Jurkat, Clone E6-1 (cell line): ENCODE results near the gene PDE8A.

Source experiments
- DNase-seq: peaks from one replicate; pipeline ENCODE4 v3.0.0-alpha.2; 2011; ENCODE audit warnings: low read depth, low spot score
- H3K4me3 ChIP-seq: 2 replicates; pipeline ENCODE4 v1.5.1; 2011; ENCODE audit warnings: mild to moderate bottlenecking, low read length, control low read depth, moderate library complexity

PDE8A gene

DNA sequence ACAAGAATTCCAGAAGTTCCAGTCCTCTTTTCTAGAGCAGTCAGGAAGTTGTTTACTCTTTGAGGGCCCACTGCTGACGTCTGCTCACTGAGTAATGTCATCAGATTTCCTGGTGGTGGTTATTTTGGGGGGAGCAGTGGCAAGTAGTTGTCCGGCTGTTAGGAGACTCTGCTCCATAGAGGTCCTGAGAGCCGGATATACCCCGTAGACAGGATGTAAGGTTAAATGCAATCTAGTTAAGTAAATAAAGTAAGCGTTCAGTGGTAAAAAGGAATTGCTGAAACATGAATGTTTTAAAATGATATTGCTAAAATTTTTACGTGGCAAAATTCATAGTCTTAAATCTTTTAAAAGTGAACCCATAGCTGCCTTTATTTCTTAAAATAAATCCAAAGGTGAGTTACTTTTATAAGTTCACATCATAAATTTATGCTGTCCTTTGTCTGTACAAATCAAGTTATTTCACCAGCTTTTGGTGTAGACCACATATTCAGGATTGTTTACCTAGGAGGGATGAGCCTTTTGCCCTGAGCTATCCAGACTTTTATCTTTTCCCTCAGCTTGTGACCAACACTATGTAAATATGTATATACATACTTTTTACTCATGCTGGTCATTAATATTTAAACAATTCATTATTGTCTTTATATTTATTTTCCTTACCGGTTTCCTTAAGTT lies 65.8 kb downstream of the PDE8A start:
- no peak overlapping the region for H3K4me3 ChIP-seq
- no peak for DNase-seq

DNA sequence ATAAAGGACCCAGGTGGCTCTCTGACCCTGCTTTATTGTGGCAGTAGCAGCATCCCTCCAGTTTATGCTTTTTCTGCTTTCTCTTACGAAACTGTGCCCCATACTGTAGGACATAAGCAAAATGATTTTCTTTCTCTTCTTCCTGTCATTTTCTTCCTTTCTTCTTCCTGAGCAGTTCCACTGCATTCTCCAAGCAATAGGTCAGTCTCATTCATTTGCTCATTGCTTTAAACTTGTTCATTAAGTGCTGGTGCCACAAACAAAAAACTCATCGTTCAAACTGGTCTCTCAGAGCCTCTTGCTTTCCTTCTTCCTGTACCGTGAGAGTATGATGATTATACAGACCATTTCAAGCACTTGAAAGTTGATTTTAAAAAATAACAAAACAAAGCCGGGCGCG lies 66.8 kb downstream of the PDE8A start:
- no peak overlapping the region for H3K4me3 ChIP-seq
- no peak for DNase-seq

DNA sequence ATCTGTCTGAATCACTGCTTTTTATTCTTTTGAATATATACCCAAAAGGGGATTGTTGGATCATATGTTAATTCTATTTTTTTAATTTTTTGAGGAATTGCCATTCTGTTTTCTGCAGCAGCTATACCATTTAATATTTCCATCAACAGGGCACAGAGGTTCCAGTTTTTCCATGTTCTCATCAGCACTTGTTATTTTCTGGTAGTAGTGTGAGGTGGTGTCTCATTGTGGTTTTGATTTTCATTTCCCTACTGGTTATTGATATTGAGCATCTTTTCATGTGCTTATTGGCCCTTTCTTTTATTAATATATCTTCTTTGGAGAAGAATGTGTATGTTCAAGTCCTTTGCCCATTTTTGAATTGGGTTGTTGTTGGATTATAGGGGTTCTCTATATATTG lies 68.1 kb downstream of the PDE8A start:
- no peak for DNase-seq
- no peak overlapping the region for H3K4me3 ChIP-seq

DNA sequence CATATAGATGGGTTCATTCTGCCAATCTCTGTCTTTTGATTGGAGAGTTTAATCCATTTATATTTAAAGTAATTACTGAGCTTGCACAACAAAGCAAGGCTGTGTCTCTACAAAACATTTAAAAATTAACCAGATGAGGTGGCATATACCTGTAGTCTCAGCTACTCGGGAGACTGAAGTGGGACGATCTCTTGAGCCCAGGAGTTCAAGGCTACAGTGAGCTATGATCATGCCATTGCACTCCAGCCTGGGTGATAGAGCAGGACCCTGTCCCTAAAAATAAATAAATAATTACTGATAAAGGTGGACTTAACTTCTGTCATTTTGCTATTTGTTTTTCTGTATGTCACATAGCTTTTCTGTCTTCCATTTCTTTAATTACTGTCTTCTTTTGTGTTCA lies 78.1 kb downstream of the PDE8A start:
- no peak for DNase-seq

DNA sequence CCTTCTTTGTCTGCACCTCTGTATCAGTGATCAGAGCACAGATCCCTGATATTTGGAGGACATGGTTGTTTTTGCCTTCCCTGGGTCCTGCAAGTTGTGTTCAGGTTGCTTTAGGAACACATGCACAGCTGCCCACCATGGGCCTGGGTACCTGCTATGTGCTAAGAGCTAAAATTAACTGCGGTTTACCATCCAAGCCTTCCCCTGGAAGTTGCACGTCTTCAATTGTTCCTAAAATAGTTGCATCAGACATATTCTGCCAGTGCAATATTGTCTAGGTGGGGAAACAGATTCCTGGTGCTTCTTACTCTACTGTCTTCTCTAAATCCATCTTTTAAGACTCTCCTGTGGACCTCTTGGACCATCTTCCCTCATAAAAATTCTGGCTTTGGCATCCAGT lies 80.9 kb downstream of the PDE8A start:
- H3K4me3 ChIP-seq = no peak overlapping the region
- no peak for DNase-seq

More for the DNA sequence above, 78.1 kb downstream of the PDE8A start:
- no peak overlapping the region for H3K4me3 ChIP-seq

DNA sequence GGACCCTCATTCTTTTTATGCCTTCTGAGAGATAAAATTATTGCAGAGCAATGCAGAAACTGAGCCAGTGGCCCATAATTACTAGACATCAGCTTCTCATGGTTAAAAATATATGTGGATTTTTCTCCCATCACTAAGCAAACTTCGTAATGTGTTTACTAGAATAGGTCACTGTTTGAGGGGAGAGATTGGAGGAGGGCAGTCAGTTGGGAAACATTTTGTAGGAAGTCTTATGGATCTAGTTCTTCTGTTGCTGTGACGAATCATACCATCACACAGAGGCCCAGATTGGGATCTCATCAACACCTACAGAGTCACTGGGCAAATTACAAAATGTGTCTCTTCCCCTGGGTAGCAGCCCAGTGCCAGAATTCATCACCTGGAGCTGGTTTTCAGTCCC lies 81.4 kb downstream of the PDE8A start:
- no peak for DNase-seq
- H3K4me3 ChIP-seq = no peak overlapping the region

DNA sequence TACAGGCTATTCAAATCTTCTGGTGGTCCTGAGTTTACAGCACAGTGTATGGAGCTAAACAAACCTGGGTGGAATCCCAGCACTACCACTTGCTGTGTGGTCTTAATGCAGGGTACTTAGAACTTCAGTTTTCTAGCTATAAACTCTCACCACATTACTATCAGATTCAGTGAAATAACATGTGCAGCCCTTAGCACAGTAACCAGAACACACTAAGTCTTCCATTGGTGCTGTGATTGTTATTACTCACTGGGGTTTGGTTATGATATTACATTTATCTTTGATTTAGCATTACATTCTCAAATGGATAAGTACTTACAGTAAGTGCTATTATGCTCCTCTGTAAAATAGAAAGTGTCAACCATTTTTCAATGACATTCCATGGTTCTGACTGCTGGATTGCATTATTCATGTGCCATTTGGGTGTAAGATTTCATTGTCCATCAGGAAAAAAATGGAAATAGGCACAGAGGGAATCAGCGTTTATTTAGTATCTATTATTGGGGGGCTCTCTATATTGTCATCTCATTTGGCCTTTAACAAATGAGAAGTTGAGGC lies 81.9 kb downstream of the PDE8A start:
- no peak overlapping the region for H3K4me3 ChIP-seq
- no peak for DNase-seq

DNA sequence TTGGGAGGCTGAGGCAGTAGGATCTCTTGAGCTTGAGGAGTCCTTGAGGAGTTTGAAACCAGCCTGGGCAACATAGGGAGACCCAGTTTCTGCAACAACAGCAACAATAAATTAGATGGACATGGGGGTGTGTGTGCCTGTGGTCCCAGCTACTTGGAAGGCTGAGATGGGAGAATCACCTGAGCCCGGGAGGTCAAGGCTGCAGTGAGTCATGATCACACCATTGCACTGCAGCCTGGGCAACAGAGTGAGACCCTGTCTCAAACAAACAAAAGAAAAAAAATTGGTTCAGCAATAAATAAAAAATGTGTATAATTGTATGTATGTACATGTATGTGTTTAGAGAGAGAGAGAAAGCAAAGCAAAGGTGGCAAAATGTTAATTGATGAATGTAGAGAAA lies 83.1 kb downstream of the PDE8A start:
- H3K4me3 ChIP-seq = no peak overlapping the region
- DNase-seq = no peak

DNA sequence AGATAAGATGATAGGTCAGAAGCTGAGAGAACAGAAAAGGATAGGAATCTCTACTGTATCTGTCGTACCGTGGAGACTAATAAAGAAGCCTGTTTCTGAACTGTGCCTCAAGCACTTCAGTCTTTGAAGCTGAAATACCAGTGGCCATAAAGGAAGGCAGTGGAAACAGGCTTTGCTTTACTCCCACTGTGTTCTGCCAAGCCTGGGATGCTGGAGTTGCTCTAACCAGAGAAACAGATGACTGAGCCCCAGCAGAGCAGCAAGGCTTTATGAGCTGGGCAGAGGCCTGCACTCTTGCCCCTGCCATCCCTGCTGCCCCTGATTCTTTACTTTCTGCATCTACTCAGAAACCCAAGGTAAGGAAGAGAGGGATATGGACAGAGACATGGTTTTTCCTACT lies 89.4 kb downstream of the PDE8A start:
- H3K4me3 ChIP-seq = no peak overlapping the region
- no peak for DNase-seq

DNA sequence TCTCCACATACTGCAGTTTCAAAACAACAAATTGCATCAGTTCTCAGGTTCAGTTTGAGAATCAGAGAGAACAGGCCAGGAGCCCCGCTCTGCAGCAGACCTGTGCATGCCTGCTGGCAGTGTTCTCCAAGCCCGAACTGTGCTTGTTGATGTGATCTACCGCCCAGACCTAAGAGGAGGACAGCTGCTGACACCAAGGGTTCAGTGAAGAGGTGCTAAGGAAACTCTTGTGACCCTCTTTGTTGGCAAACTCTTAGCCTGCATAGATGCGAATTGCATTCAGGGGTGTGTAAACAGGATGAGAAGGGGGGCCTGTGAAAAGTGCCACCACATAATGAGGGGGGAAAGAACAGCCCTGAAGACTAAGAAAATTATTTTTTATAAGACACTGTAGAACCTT lies 89.8 kb downstream of the PDE8A start:
- DNase-seq = no peak
- H3K4me3 ChIP-seq = no peak overlapping the region

DNA sequence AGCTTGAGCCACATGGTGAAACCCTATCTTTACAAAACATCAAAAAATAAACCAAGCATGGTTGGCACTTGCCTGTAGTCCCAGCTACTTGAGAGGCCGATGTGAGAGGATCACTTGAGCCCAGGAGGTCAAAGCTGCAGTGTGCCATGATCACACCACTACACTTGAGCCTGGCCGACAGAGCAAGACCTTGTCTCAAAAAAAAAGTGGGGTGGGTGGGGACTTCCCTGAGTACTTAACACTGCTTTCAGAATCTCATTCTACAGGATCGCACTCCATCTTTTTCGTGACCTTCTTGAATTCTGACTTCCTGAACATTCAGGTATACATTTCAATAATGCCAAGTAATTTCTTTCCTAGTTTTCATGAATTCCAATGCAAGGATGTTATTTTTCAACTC lies 91.3 kb downstream of the PDE8A start:
- DNase-seq = no peak
- no peak overlapping the region for H3K4me3 ChIP-seq

DNA sequence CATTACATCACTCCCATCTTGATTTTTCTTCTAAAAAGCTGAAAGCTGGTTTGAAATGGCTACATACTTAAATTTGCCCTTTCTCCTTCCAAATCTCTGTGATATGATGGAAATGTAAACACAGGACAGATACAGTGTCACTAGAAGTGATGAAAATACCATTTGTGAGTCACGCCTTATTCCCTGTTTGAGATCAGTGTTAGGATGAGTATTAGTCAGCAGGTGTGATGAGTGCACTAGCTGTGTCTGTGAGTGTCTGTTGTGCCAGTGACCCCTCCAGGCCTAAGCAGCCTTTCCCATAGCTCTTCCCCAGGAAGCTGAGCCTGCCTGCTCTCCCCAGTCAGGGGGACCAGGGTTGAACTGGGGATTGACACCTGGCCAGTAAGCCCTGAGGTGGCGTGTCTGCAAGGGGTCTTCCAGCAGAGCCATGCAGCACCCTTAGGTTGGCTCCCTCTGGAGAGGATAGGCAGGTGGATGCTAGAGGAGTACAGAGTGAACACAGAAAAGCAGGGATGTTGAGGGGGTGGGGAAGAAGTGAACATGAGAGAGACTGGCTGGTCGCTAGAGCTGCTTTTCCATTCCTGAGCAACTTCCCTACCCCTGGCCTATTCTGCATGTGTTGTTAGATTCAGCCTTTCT lies 92.0 kb downstream of the PDE8A start:
- no peak for DNase-seq
- H3K4me3 ChIP-seq = no peak overlapping the region

DNA sequence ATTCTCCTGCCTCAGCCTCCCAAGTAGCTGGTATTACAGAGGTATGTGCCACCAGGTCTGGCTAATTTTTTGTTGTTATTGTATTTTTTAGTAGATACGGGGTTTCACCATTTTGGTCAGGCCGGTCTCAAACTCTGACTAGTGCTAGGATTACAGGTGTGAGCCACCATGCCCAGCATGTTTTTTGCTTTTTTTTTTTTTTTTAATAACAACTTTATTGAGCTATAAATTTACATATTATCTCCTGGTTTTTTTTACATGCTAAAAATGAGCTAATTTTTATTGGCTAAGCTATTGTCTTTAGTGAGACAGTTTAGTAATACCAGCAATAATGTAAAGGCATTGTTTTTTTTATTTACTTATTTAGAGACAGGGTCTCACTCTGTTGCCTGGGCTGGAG lies 105.2 kb downstream of the PDE8A start:
- no peak for DNase-seq
- no peak overlapping the region for H3K4me3 ChIP-seq

DNA sequence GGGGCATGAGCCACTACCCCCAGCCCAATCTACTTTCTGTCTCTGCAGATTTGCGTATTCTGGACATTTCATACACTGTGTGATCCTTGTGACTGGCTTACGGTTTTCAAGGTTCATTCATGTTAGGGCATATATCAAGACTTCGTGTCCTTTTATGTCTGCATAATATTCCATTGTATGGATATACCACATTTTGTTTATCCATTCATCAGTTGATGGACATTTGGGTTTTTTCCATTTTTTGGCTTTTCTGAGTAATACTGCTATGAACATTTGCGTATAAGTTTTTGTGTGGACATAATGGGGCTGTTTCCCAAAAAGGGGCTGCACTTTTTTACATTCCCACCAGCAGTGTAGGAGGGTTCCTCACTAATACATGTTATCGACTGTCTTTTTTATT lies 106.6 kb downstream of the PDE8A start:
- no peak overlapping the region for H3K4me3 ChIP-seq
- DNase-seq = no peak

DNA sequence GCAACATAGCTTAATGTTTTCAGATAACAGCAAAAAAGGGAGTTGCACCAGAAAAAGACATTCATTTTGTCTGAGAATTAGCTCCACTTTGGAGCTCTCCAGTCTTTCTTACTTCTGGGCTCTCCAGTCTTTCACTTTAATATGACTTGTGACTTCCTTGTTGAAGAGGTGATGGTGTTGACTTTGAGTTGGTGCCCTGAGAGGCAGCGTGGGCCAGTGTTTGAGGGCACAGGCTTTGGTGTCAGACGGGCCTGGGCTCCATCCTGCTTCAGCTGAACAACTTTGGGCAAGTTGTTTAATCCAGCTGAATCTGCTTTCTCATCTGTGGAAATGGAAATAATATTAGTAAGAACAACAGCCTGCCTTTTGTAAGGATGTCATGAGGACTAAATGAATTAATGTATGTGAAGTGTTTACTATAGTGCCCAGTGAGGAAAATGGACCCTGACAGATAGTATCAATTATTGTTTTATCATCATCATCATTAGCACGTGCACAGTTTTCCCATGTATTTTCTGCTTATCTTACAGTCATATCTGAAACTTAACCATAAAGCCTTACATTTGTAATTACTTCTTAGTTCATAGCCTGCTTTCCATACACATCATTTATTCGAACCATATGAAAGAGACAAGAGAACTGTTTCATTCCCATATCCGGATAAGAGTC lies 108.4 kb downstream of the PDE8A start:
- H3K4me3 ChIP-seq = no peak overlapping the region

DNA sequence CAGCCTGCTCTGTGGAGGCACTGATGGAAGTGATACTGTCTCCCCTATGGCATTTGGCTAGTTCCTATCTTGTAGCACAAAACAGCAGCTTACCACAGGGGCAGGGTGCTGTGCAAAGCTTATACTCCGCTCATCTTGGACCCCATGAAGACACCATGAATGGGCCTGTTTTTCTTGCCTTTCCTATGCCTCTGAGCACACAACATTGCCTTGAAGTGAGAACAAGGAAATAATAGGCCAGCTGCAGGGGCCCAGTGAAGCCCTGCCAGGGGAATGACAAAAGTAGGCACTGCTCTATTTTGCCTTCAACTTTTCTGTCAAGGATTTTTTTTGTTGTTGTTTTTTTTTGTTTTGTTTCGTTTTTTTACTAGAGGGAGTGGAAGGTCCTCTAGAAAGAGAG lies 110.3 kb downstream of the PDE8A start:
- no peak for DNase-seq

More for the DNA sequence above, 108.4 kb downstream of the PDE8A start:
- no peak for DNase-seq

DNA sequence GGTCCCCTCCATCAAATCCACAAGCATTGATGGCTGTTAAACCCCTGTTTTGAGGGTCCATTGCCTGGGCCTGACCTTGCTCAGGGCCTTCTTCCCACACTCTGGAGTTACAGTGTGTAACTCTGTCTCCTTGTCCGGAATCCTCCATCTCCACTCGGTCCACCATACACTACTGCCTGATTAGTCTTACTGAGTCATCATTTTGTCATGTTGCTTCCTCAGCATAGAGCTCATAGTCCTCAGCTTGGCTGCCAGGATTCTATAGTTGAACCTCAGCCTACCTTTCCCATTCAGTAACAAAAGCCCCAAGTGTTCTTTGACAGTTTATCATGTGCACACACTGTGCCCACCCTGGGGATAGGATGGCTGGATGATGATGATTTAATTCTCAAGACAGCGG lies 113.0 kb downstream of the PDE8A start:
- H3K4me3 ChIP-seq = no peak overlapping the region
- DNase-seq = no peak

More for the DNA sequence above, 110.3 kb downstream of the PDE8A start:
- no peak overlapping the region for H3K4me3 ChIP-seq

DNA sequence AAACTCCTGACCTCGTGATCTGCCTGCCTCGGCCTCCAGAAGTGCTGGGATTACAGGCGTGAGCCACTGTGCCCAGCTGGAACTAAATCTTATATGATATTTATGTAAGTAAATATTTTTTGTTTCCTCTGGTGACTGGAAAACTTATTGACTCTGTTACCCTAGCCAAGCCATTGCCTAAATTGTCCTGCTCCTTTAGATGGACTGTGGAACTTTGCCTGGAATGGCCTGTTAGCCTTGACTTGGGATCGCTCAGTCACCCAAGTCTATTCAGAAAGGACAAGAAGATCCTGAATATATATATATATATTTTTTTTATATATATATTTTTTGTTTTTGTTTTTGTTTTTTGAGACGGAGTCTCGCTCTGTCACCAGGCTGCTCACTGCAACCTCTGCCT lies 113.9 kb downstream of the PDE8A start:
- H3K4me3 ChIP-seq = no peak overlapping the region
- DNase-seq = no peak

DNA sequence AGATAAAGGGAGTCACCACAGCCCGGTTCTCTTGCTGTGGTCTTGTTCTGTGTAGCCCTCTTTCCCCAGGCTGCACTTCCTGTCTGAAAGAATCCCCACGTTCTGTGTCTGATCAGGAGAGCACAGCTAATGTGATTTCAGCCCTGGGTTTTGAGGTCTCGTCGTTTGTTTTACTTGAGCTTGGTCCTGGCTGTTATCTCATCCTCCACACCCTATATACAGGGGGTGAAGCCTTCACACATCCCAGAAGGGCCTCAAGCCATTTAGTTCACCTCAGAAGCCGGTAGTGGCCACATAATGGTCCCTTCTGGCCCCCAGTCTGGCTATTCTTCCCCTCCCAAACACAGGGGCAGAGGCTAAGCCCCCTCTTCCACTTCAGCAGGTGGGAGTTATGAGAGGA lies 115.6 kb downstream of the PDE8A start:
- H3K4me3 ChIP-seq = no peak overlapping the region
- DNase-seq = no peak

DNA sequence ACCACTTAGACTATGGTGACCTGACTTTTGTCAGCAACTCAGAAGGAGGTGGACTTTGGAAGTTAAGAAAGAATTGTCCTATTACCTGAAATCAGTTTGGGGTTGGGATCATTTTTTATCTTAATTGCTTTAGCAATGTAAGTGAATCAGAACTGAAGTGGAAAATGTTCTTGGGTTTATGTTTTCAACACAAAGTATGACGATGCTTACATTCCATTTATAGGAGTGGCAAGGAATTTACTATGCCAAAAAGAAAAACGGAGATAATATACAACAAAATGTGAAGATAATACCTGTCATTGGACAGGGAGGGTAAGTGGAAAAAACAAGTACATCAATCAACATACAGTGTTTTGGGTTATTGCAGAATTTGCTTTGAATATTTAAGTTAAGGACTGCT lies 116.1 kb downstream of the PDE8A start:
- no peak for DNase-seq
- no peak overlapping the region for H3K4me3 ChIP-seq
